Neuronal stem cell (in vitro differentiated cells): ENCODE results near the gene PGD.

Experiments used
- DNase-seq: peaks from one replicate; pipeline ENCODE4 v3.0.0-alpha.2; 2013; ENCODE audit warnings: low spot score
- H2AFZ ChIP-seq: one replicate; pipeline ENCODE4 v1.6.1; 2013; ENCODE audit warnings: mild to moderate bottlenecking, low read length, inconsistent platforms
- H2AK5ac ChIP-seq: 2 replicates; pipeline ENCODE4 v1.6.1; 2013; ENCODE audit warnings: low read depth, mild to moderate bottlenecking, inconsistent platforms, low read length, moderate library complexity, mixed read lengths
- H2BK120ac ChIP-seq: 2 replicates; pipeline ENCODE4 v1.6.1; 2013; ENCODE audit warnings: low read depth, mild to moderate bottlenecking, inconsistent platforms, low read length, moderate library complexity, mixed read lengths
- H2BK12ac ChIP-seq: one replicate; pipeline ENCODE4 v1.6.1; 2013; ENCODE audit warnings: low read length, inconsistent platforms
- H2BK15ac ChIP-seq: 2 replicates; pipeline ENCODE4 v1.6.1; 2013; ENCODE audit warnings: mild to moderate bottlenecking, low read length, inconsistent platforms, mixed read lengths
- H2BK5ac ChIP-seq: one replicate; pipeline ENCODE4 v1.6.1; 2013; ENCODE audit warnings: inconsistent platforms, mild to moderate bottlenecking, low read length, moderate library complexity
- H3K14ac ChIP-seq: one replicate; pipeline ENCODE4 v1.6.1; 2013; ENCODE audit warnings: low read length, inconsistent platforms
- H3K18ac ChIP-seq: 2 replicates; pipeline ENCODE4 v1.6.1; 2013; ENCODE audit warnings: low read length, inconsistent platforms
- H3K23ac ChIP-seq: 2 replicates; pipeline ENCODE4 v1.6.1; 2013; ENCODE audit warnings: low read depth, mild to moderate bottlenecking, mixed read lengths, low read length, inconsistent platforms; ENCODE audit not compliant: poor library complexity
- H3K27ac ChIP-seq: replicated peaks from 3 replicates; pipeline ENCODE4 v1.5.1; 2013; ENCODE audit warnings: low read length, inconsistent platforms
- H3K27me3 ChIP-seq, 3 experiments: 2 replicates each; pipeline ENCODE4 v1.6.1; 2013; ENCODE audit warnings: low read length in 3 of 3, mild to moderate bottlenecking in 2 of 3, inconsistent platforms in 1 of 3, low read depth in 1 of 3, mixed read lengths in 1 of 3, moderate library complexity in 1 of 3; ENCODE audit not compliant: control insufficient read depth in 3 of 3, insufficient read depth in 3 of 3
- H3K36me3 ChIP-seq, 2 donors: replicated peaks in 1 of 2; 2 replicates each; pipeline ENCODE4 v1.6.1; 2013; ENCODE audit warnings: low read length in 2 of 2; ENCODE audit not compliant: control insufficient read depth in 2 of 2, insufficient read depth in 2 of 2
- H3K4ac ChIP-seq: 2 replicates; pipeline ENCODE4 v1.6.1; 2013; ENCODE audit warnings: inconsistent platforms, mild to moderate bottlenecking, low read length, moderate library complexity
- H3K4me1 ChIP-seq, 2 donors: 1 replicate in 1 of 2; 2 replicates in 1 of 2; pipeline ENCODE4 v1.6.1; 2013; ENCODE audit warnings: low read length in 2 of 2, low read depth in 1 of 2; ENCODE audit not compliant: control insufficient read depth in 2 of 2, insufficient read depth in 1 of 2
- H3K4me2 ChIP-seq: one replicate; pipeline ENCODE4 v1.6.1; 2013; ENCODE audit warnings: mild to moderate bottlenecking, low read length, inconsistent platforms; ENCODE audit not compliant: insufficient read depth, poor library complexity, severe bottlenecking
- H3K4me3 ChIP-seq, 2 donors: 2 replicates each; pipeline ENCODE4 v1.5.1; 2013; ENCODE audit warnings: low read length in 2 of 2, mild to moderate bottlenecking in 2 of 2, inconsistent platforms in 1 of 2, moderate library complexity in 1 of 2
- H3K79me1 ChIP-seq: one replicate; pipeline ENCODE4 v1.6.1; 2013; ENCODE audit warnings: low read depth, mild to moderate bottlenecking, inconsistent platforms, low read length, moderate library complexity
- H3K9ac ChIP-seq: one replicate; pipeline ENCODE4 v1.6.1; 2013; ENCODE audit warnings: mild to moderate bottlenecking, low read depth, low read length, inconsistent platforms; ENCODE audit not compliant: poor library complexity
- H3K9me3 ChIP-seq, 2 donors: replicated peaks in 1 of 2; 2 replicates each; pipeline versions ENCODE3 to v1.6.1; 2013; ENCODE audit warnings: low read length in 2 of 2, mild to moderate bottlenecking in 2 of 2, inconsistent platforms in 1 of 2, low read depth in 1 of 2, mixed read lengths in 1 of 2, moderate library complexity in 1 of 2; ENCODE audit not compliant: control insufficient read depth in 2 of 2, insufficient read depth in 1 of 2
- H4K8ac ChIP-seq: one replicate; pipeline ENCODE4 v1.6.1; 2013; ENCODE audit warnings: low read depth, mild to moderate bottlenecking, inconsistent platforms, low read length, moderate library complexity
- H4K91ac ChIP-seq: one replicate; pipeline ENCODE4 v1.6.1; 2013; ENCODE audit warnings: low read length, low read depth, mild to moderate bottlenecking, inconsistent platforms; ENCODE audit not compliant: poor library complexity
- WGBS, 2 donors: extraction: QIAGEN DNeasy Blood & Tissue Kit; methylation state at CpG; one replicate each; pipeline ENCODE4 v1.1.7; 2013; ENCODE audit warnings: missing lambda C conversion rate in 2 of 2, mixed read lengths in 1 of 2; ENCODE audit not compliant: insufficient read length in 2 of 2, insufficient replicate concordance in 1 of 2; ENCODE audit errors: extremely low coverage in 2 of 2; 5-methylcytosine and 5-hydroxymethylcytosine counted together

PGD gene

DNA sequence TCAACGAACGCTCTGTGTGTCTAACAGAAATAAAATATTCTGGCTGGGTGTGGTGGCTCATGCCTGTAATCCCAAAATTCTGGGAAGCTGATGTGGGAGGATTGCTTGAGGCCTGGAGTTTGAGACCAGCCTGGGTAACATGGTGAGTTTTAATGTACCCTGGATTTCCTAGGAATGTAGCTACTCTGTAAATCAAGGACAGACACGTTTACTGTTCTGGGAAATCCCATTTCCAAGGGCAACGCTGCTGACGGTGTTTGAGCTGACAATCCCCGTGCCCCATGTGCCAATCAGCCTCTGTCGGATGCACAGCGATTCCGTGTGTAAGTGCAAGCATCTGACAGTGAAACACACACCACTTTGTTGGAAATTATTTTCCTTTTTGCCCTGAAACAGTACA, 59.0 kb downstream of the PGD start:
- Histone ChIP-seq H3K9me3 (peaks cover 0 to 5% of the 10 kb centered on the region in 2 donors), H2BK120ac (no peak overlapping the region), H3K36me3 (peaks cover 19 to 46% of the 10 kb centered on the region in 2 donors), H3K4me2 (no peak overlapping the region), H2AFZ (no peak overlapping the region), H3K27me3 (no peaks in the 10 kb centered on the region), H4K91ac (no peak overlapping the region), H3K4me3 (no peak overlapping the region), H3K79me1 (no peaks in the 10 kb centered on the region), H2BK12ac (no peak overlapping the region), H3K14ac (no peak overlapping the region), H3K18ac (no peak overlapping the region), H3K27ac (no peak overlapping the region), H3K4ac (no peak overlapping the region), H3K9ac (no peak overlapping the region), H3K23ac (no peak overlapping the region), H4K8ac (no peak overlapping the region), H2BK15ac (no peak overlapping the region), H2AK5ac (no peak overlapping the region), H2BK5ac (no peak overlapping the region), H3K4me1 (no peaks in the 10 kb centered on the region)
- no CpG with 5 or more reads among the region's 9 CpGs for whole genome bisulfite sequencing, 2 donors
- no peak for DNase-seq

DNA sequence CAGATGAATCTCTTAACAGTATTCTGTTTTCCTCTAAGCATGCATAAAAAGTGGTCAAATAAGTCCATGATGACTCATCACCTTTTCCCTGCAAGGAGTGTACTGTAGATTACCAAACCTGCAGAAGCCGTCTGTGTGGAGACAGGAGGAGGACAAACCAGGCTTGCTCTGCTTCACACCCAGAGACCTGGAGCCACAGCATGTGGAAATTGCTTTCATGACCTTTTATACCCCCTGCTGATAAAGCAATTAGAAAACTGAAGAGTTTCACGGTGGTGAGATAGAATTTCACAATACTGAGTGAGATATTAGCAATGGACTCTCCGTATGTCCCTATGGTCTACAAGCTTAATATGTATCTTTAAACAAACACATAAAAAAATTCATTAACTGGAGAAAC, 60.3 kb downstream of the PGD start:
- Histone ChIP-seq H4K91ac (no peak overlapping the region), H3K9ac (no peak overlapping the region), H3K27ac (no peak overlapping the region), H2BK120ac (no peak overlapping the region), H3K14ac (no peak overlapping the region), H2AK5ac (no peak overlapping the region), H3K18ac (no peak overlapping the region), H3K23ac (no peak overlapping the region), H3K36me3 (peaks cover 25 to 52% of the 10 kb centered on the region in 2 donors), H3K4ac (no peak overlapping the region), H3K27me3 (no peaks in the 10 kb centered on the region), H4K8ac (no peak overlapping the region), H2BK12ac (no peak overlapping the region), H2BK15ac (no peak overlapping the region), H3K4me3 (no peak overlapping the region), H3K79me1 (no peaks in the 10 kb centered on the region), H2AFZ (no peak overlapping the region), H2BK5ac (no peak overlapping the region), H3K4me1 (no peaks in the 10 kb centered on the region), H3K4me2 (no peak overlapping the region), H3K9me3 (peaks cover 0 to 5% of the 10 kb centered on the region in 2 donors)
- no CpG with 5 or more reads among the region's 3 CpGs for WGBS, 2 donors
- DNase-seq: no peak

DNA sequence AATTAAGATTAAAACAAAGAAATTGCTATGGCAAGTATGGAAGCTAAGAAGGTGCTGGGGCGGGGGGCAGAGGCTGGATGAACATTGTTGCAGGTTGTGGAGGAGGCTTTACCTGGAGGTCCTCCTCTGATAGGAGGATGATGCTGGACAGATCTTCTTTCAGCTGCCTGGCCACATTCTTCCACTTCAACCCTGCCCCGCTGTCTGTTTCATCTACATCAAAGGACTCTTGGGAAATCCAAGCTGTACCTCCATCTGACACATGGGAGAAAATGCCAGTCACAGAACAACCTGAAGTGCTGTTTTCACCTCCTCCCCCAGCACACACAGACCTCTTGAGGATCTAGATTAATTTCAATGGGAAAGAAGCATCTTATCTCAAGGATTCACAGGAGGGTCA, 68.2 kb downstream of the PGD start:
- no peaks in the 10 kb centered on the region for H3K9me3 ChIP-seq
- H2AFZ ChIP-seq: no peak overlapping the region
- H2BK5ac ChIP-seq: no peak overlapping the region
- H3K9ac ChIP-seq: no peak overlapping the region
- no peak overlapping the region for H2BK15ac ChIP-seq
- no peak overlapping the region for H2AK5ac ChIP-seq
- H2BK120ac ChIP-seq: no peak overlapping the region
- H3K4me2 ChIP-seq: no peak overlapping the region
- no peak overlapping the region for H3K18ac ChIP-seq
- no peak overlapping the region for H4K91ac ChIP-seq
- H3K27me3 ChIP-seq: no peaks in the 10 kb centered on the region
- H3K4me1 ChIP-seq: peaks cover 1 to 7% of the 10 kb centered on the region in 2 donors
- H4K8ac ChIP-seq: no peak overlapping the region
- H2BK12ac ChIP-seq: no peak overlapping the region
- peaks cover 37 to 65% of the 10 kb centered on the region in 2 donors for H3K36me3 ChIP-seq
- H3K27ac ChIP-seq: no peak overlapping the region
- H3K79me1 ChIP-seq: no peaks in the 10 kb centered on the region
- DNase-seq: no peak
- H3K14ac ChIP-seq: no peak overlapping the region
- WGBS, 2 donors: no CpG with 5 or more reads among the region's 2 CpGs
- H3K4me3 ChIP-seq: no peak overlapping the region
- H3K23ac ChIP-seq: no peak overlapping the region
- no peak overlapping the region for H3K4ac ChIP-seq

DNA sequence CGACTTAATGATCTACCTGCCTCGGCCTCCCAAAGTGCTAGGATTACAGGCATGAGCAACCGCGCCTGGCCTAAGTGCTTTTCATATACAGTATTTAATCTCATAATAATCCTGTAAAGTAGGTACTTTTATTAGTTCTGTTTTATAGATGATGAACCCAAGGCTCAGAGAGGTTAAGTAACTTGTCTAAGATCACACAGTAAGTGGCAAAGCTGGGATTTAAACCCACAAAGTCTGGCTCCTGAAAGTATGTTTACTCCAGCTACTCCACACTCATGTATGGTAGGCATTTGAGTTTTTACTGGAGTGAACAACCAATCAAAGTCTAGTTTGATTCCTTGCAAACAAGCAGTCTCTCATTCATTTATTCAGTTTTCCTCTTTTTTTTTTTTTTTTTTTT, 71.2 kb downstream of the PGD start:
- Histone ChIP-seq H3K27ac (no peak overlapping the region), H2BK15ac (no peak overlapping the region), H3K14ac (no peak overlapping the region), H2AK5ac (no peak overlapping the region), H3K4me1 (peaks cover 1 to 7% of the 10 kb centered on the region in 2 donors), H3K4me2 (no peak overlapping the region), H2BK120ac (no peak overlapping the region), H4K8ac (no peak overlapping the region), H3K36me3 (peaks cover 22 to 42% of the 10 kb centered on the region in 2 donors), H2AFZ (no peak overlapping the region), H3K4me3 (no peak overlapping the region), H2BK5ac (no peak overlapping the region), H3K79me1 (no peaks in the 10 kb centered on the region), H3K27me3 (no peaks in the 10 kb centered on the region), H2BK12ac (no peak overlapping the region), H3K4ac (no peak overlapping the region), H3K9ac (no peak overlapping the region), H3K18ac (no peak overlapping the region), H3K23ac (no peak overlapping the region), H3K9me3 (no peaks in the 10 kb centered on the region), H4K91ac (no peak overlapping the region)
- no CpG with 5 or more reads among the region's 4 CpGs for WGBS, 2 donors
- DNase-seq: no peak
